ENCODE measurements around the gene PRSS27. TPM values are rescaled to one million over a fixed set of nuclear protein-coding genes. Genes with fewer than 3 reads are reported as not detected.

The PRSS27 gene
- total RNA-seq, 4 donors from 2014 or later = 0.49 to 0.55 TPM; not detected in 2

DNA sequence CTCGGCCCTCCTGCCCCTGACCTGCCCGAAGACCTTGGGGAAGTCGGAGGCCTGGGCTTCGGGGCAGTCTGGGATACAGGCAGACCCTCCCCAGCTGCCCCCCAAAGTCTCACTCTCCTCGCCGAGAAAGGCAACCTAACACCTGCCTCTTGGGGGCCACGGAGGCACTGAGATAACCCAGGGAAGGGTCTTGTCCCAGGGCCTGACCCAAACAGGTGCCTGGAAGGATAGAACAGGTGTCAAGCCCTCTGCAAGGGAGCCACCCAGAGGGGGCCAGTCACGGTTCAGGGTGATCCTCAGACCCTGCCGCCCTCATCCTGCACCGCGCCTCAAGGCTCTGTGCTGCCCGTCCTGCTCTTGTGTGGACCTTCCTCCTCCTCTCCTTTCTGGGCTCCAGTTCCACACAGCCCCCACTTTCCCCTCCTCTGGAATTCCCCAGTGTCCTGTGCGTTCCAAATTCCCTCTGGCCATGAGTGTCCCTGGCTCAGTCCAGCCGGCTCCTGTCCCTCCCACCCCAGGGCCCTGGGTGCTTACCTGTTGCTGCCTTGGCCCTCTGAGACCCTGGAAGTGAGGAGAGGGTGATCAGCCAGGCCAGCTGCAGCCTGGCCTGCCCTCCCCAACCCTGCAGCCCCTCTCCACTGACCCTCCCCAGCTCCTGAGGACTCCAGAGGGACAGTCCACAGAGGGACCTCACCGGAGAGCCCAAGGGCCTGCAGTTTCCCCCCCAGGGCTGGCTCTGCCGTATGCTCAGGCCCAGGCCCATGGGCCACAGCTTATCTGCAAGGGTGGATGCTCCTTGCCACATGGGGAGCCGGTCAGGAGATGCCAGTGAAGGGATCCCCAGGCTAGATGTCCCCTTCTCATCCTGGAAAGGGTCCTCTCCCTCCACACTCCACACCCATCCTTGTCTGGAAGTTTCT, 3.8 kb downstream of the PRSS27 start:
- Histone ChIP-seq H3K4me3 (no peak overlapping the region), H3K27ac (no peak overlapping the region), H3K36me3 (no peaks in the 10 kb centered on the region), H3K4me1 (peaks cover 3 to 22% of the 10 kb centered on the region in 2 donors), H3K27me3 (peaks cover 0 to 14% (median 5%) of the 10 kb centered on the region in 3 donors), H3K9me3 (no peaks in the 10 kb centered on the region)
- ATAC-seq (no peak), DNase-seq (no peak)
- intact Hi-C loops (cut with DNase I; ENCODE audit: low total_unique reads) = no loop called here
- TF ChIP-seq, protein P1, sequence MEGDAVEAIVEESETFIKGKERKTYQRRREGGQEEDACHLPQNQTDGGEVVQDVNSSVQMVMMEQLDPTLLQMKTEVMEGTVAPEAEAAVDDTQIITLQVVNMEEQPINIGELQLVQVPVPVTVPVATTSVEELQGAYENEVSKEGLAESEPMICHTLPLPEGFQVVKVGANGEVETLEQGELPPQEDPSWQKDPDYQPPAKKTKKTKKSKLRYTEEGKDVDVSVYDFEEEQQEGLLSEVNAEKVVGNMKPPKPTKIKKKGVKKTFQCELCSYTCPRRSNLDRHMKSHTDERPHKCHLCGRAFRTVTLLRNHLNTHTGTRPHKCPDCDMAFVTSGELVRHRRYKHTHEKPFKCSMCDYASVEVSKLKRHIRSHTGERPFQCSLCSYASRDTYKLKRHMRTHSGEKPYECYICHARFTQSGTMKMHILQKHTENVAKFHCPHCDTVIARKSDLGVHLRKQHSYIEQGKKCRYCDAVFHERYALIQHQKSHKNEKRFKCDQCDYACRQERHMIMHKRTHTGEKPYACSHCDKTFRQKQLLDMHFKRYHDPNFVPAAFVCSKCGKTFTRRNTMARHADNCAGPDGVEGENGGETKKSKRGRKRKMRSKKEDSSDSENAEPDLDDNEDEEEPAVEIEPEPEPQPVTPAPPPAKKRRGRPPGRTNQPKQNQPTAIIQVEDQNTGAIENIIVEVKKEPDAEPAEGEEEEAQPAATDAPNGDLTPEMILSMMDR (IDR thresholded peaks at IDR 0.05 in 4 of 5, conservative IDR thresholded peaks at IDR 0.05 in 1 of 5) = no peak
- TF ChIP-seq POLR2A (IDR thresholded peaks at IDR 0.05) = no peak
- in situ Hi-C loops (cut with MboI; ENCODE audit: low sequenced_read_pairs in 4 of 4) = no loop called here

DNA sequence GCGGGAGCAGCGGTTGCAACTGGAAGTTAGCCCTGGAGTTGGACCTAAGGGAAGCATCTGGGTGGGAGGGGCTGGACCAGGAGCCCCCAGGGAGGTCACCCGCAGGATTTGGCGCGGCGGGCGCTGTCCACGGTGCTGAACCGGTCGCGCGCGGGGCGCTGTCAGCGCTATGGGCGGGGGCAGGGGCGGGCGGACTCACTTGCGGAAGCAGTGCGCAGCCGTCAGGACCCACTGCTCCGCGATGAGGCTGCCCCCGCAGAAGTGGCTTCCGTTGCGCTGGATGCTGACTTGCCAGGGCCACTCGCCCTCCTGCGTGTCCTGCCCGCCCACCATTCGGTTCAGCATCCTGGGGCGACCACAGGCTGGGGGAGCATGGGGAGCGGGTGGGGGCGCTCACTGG, 4.5 kb downstream of the PRSS27 start:
- Histone ChIP-seq H3K27ac (no peak overlapping the region), H3K4me1 (peaks cover 1 to 19% of the 10 kb centered on the region in 2 donors), H3K9me3 (no peaks in the 10 kb centered on the region), H3K27me3 (peaks cover 0 to 14% (median 5%) of the 10 kb centered on the region in 3 donors), H3K4me3 (no peak overlapping the region), H3K36me3 (no peaks in the 10 kb centered on the region)
- in situ Hi-C loops (cut with MboI; ENCODE audit: low sequenced_read_pairs in 4 of 4) = no loop called here
- intact Hi-C loops (cut with DNase I; ENCODE audit: low total_unique reads) = no loop called here
- no peak for DNase-seq
- TF ChIP-seq, protein P1 (IDR thresholded peaks at IDR 0.05 in 4 of 5, conservative IDR thresholded peaks at IDR 0.05 in 1 of 5) = no peak
- TF ChIP-seq POLR2A (IDR thresholded peaks at IDR 0.05) = no peak
- no peak for ATAC-seq

DNA sequence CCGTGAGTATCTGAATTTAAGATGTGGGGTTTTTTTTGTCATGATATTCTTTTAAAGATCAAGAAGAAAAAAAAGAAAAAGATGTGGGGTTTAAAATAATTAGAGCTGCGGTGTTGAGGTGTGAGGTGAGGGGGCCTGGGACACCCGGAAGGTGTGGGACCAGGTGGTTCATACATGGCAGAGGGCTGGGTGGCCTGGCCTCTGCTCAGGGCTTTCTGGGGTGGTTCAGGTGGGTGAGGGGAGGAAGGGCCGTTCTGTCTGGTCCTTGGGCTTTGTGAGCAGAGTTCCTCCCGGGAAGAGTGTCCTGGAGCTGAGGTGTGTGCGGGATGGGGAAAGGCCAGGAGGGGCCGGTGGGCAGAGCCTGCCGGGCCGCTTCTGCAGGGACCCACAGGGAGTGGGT, 5.0 kb downstream of the PRSS27 start:
- peaks cover 0 to 15% of the 10 kb centered on the region in 2 donors for H3K4me1 ChIP-seq
- TF ChIP-seq, protein P1 (IDR thresholded peaks at IDR 0.05 in 4 of 5, conservative IDR thresholded peaks at IDR 0.05 in 1 of 5) = no peak
- TF ChIP-seq POLR2A (IDR thresholded peaks at IDR 0.05) = no peak
- no peak for DNase-seq
- in situ Hi-C loops (cut with MboI; ENCODE audit: low sequenced_read_pairs in 4 of 4) (no loop called here), intact Hi-C loops (cut with DNase I; ENCODE audit: low total_unique reads) (no loop called here)
- H3K36me3 ChIP-seq = no peaks in the 10 kb centered on the region
- H3K27ac ChIP-seq = no peak overlapping the region
- H3K9me3 ChIP-seq = no peaks in the 10 kb centered on the region
- H3K27me3 ChIP-seq = peaks cover 0 to 14% (median 5%) of the 10 kb centered on the region in 3 donors
- no peak for ATAC-seq
- no peak overlapping the region for H3K4me3 ChIP-seq

DNA sequence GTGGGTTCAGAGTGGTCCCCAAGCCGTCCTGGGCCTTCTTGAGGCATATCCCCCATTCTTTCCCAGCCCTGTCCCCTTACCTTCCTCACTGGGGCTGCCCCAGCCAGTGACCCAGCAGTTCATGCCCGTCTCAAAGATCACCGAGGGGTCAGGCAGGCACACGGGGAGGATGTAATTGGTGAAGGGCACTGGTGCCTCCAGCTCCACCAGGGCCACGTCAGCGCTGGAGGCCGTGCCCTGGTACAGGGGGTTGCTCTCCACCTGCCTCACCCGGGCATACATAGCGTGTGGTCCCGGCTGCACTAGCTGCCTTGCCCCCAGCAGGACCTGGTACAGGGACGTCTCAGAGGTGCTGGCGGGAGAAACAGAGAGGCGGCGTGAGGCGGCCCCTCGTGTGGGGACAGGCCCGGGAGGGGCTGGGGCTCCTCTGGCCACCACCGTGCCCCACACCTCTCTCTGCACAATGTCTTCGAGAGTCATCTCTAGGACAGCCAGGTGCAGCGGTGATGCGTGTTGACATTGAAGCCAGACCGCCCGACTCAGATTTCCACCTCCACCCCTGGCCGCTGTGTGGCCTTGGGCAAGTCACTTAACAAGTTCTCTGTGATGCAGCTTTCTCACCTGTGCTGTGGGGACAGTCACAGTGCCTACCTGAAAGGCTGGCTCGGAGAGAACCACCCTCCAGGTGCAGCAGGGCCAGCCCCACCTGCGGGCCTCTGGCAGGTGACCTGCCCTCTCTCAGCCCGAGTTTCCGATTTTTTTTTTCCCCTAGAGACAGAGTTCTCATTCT, 5.8 kb downstream of the PRSS27 start:
- peaks cover 0 to 8% of the 10 kb centered on the region in 2 donors for H3K36me3 ChIP-seq
- H3K4me1 ChIP-seq = peaks cover 0 to 6% of the 10 kb centered on the region in 2 donors
- intact Hi-C loops (cut with DNase I; ENCODE audit: low total_unique reads) (no loop called here), in situ Hi-C loops (cut with MboI; ENCODE audit: low sequenced_read_pairs in 4 of 4) (no loop called here)
- no peak overlapping the region for H3K27ac ChIP-seq
- DNase-seq (no peak), ATAC-seq (no peak)
- no peak overlapping the region for H3K4me3 ChIP-seq
- TF ChIP-seq POLR2A (IDR thresholded peaks at IDR 0.05) = no peak
- TF ChIP-seq, protein P1 (IDR thresholded peaks at IDR 0.05 in 4 of 5, conservative IDR thresholded peaks at IDR 0.05 in 1 of 5) = no peak
- peaks cover 0 to 14% (median 5%) of the 10 kb centered on the region in 3 donors for H3K27me3 ChIP-seq
- no peaks in the 10 kb centered on the region for H3K9me3 ChIP-seq
